SJSA1 (cell line): ENCODE results near the gene XCR1. TPM values are rescaled to one million over a fixed set of nuclear protein-coding genes. Genes with fewer than 3 reads are reported as not detected.

Experiments
- DNase-seq, 2 experiments: peaks; one replicate each; pipeline ENCODE4 v3.0.0-alpha.2; 2015 to 2020; ENCODE audit warnings: low spot score in 2 of 2, low read depth in 1 of 2
- H3K27ac ChIP-seq: fragments of 250-450 bp; sonication (Bioruptor Pico); 2 replicates; pipeline ENCODE4 v1.5.1; 2020; ENCODE audit warnings: mild to moderate bottlenecking, moderate library complexity
- H3K27me3 ChIP-seq: fragments of 250-450 bp; sonication (Bioruptor Pico); replicated peaks from 2 replicates; pipeline ENCODE4 v1.5.1; 2020; ENCODE audit warnings: mild to moderate bottlenecking, moderate library complexity
- H3K36me3 ChIP-seq: fragments of 250-450 bp; sonication (Bioruptor Pico); 2 replicates; pipeline ENCODE4 v1.5.1; 2020; ENCODE audit warnings: mild to moderate bottlenecking
- H3K4me1 ChIP-seq: fragments of 250-450 bp; sonication (Bioruptor Pico); replicated peaks from 2 replicates; pipeline ENCODE4 v1.6.1; 2021; ENCODE audit warnings: mild to moderate bottlenecking
- H3K4me3 ChIP-seq: fragments of 250-450 bp; sonication (Bioruptor Pico); 2 replicates; pipeline ENCODE4 v1.5.1; 2020; ENCODE audit warnings: mild to moderate bottlenecking
- H3K9me3 ChIP-seq: fragments of 250-450 bp; sonication (Bioruptor Pico); replicated peaks from 2 replicates; pipeline ENCODE4 v1.5.1; 2020; ENCODE audit warnings: mild to moderate bottlenecking
- total RNA-seq: library from RNA; depleted of rRNA; stranded (reverse); fragments of >200 nt; shearing (Covaris generic); gene quantifications from 2 replicates; pipeline ENCODE4 v1.2.3, GENCODE V29; 2014

The XCR1 gene
- total RNA-seq, 1 experiment from 2014 or later, result not detected

DNA sequence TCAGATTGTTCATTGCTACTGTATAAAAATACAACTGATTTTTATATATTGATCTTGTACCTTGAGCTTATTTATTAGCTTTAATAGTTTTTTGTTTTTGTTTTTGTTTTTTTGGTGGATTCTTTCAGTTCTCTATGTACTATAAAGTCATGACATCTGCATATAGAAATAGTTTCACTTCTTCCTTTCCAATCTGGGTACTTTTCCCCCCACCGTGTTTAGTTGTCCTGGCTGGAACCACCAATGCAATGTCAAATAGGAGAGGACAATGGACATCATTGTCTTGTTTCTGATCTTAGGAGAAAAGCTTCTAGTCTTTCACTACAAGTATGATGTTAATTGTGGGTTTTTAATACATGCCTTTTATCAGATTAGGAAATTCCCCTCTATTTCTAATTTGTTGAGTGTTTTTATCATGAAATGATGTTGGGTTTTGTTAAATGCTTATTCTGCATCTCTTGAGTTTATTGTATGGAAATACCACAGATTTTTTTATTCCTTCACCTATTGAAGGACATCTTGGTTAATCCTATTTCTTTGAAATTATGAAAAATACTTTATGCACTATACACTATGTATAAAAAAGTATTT lies 2.8 kb upstream of the XCR1 start:
- no peak overlapping the region for H3K27ac ChIP-seq
- no peaks in the 10 kb centered on the region for H3K36me3 ChIP-seq
- DNase-seq, result no peak
- no peaks in the 10 kb centered on the region for H3K27me3 ChIP-seq
- 0 out of 2 replicates have a peak, but pooled peaks cover 3% of the 10 kb centered on the region for H3K9me3 ChIP-seq
- no peak overlapping the region for H3K4me3 ChIP-seq
- no peaks in the 10 kb centered on the region for H3K4me1 ChIP-seq

DNA sequence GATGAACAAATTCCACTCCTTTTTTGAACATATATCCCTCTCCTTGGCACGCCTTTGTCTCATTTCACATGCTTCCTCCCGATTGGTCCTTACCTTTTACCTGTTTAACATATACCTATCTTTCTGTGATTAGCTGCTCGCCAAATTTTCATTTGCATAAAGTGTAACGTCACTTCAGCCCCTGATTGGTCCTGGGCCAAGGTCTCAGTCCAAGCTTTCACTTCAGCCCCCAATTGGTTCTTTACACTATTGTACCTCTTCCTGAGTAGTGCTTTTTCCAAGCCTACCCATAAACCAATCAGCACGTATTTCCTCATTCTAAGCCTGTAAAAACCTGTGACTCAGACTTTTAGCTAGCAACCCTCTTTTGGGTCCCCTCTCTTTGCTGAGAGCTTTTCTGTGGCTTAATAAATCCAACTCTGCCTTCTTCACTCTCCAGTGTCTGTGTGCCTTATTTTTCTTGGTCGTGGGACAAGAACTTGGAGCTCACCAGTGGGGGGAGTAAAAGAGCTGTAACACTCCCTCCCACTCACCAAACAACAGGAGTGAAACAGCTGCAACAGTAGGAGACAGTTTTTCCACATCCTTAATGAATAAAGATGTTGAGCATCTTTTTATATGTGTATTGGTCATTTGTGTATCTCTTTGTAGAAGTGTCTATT lies 584 bp upstream of the XCR1 start:
- DNase-seq, result no peak
- Histone ChIP-seq H3K4me1 (no peaks in the 10 kb centered on the region), H3K27ac (no peak overlapping the region), H3K9me3 (0 out of 2 replicates have a peak, but pooled peaks cover 3% of the 10 kb centered on the region), H3K4me3 (no peak overlapping the region), H3K27me3 (no peaks in the 10 kb centered on the region), H3K36me3 (no peaks in the 10 kb centered on the region)

DNA sequence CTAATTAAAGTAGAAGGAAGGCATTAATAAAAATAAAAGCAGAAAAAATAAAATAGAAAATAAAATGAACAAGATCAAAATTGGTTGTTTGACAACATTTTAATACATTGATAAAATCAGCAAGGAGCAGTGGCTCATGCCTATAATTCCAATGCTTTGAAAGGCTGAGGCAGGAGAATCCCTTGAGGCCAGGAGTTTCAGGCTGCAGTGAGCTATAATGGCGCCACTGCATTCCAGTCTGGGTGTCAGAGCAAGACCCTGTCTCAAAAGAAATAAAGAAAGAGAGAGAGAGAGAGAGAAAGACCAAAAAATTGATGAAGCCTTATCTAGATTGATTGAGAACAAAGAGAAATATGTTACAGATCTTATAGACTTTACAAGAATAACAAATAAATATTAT lies 2.1 kb downstream of the XCR1 start:
- Histone ChIP-seq H3K4me3 (no peak overlapping the region), H3K27ac (no peak overlapping the region), H3K36me3 (no peaks in the 10 kb centered on the region), H3K9me3 (0 out of 2 replicates have a peak, but pooled peaks cover 3% of the 10 kb centered on the region), H3K4me1 (no peaks in the 10 kb centered on the region), H3K27me3 (no peaks in the 10 kb centered on the region)
- DNase-seq, result no peak

DNA sequence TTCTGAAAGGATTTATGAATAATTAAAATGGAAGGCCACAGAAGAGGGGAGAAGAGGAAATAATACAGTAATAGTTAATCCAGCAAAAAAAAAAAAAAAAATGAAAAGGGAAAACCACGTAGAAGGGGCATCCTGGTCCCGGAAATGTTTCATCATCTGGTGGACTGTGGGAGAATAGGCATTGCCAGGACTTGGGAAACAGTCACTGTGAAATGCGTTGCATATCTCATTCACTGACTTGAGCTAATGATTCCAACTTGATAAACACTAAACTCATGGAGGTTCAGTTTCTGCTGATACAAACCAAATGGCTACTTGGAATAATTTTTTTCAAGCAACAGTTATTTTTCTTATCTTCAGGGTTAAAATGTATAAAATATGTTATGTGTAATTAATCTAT lies 3.2 kb downstream of the XCR1 start:
- no peak overlapping the region for H3K4me3 ChIP-seq
- H3K27me3 ChIP-seq, result no peaks in the 10 kb centered on the region
- H3K36me3 ChIP-seq, result no peaks in the 10 kb centered on the region
- 0 out of 2 replicates have a peak, but pooled peaks cover 3% of the 10 kb centered on the region for H3K9me3 ChIP-seq
- no peak overlapping the region for H3K27ac ChIP-seq
- DNase-seq, result no peak
- H3K4me1 ChIP-seq, result no peaks in the 10 kb centered on the region

DNA sequence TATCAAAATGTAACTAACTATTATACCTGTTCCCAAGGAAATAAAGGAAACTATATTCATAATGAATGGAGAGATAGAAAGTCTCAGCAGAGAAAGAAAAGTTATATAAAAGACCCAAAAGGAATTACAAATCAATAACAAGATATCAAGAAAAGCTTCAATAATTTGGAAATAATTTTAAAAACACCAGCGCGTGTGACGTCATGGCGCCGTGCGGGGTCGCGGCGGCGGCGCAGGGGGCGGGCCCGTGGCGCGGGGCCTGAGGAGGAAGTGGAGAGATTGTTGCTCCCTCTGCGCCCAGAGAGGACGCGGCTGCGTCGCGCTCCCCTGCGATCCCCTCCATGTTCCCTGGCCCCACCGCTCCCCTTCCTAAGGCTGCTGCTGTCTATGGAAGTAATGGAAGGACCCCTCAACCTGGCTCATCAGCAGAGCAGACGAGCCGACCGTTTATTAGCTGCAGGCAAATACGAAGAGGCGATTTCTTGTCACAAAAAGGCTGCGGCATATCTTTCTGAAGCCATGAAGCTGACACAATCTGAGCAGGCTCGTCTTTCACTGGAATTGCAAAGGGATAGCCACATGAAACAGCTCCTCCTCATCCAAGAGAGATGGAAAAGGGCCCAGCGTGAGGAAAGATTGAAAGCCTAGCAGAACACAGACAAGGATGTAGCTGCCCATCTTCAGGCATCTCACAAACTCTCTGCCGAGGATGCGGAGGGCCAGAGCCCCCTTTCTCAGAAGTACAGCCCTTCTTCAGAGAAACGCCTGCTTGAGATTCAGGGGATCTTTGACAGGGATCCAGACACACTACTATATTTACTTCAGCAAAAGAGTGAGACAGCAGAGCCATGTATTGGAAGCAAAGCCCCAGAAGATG lies 4.1 kb downstream of the XCR1 start:
- Histone ChIP-seq H3K9me3 (0 out of 2 replicates have a peak, but pooled peaks cover 3% of the 10 kb centered on the region), H3K27me3 (no peaks in the 10 kb centered on the region), H3K36me3 (no peaks in the 10 kb centered on the region), H3K27ac (no peak overlapping the region), H3K4me1 (no peaks in the 10 kb centered on the region), H3K4me3 (no peak overlapping the region)
- DNase-seq, result no peak

DNA sequence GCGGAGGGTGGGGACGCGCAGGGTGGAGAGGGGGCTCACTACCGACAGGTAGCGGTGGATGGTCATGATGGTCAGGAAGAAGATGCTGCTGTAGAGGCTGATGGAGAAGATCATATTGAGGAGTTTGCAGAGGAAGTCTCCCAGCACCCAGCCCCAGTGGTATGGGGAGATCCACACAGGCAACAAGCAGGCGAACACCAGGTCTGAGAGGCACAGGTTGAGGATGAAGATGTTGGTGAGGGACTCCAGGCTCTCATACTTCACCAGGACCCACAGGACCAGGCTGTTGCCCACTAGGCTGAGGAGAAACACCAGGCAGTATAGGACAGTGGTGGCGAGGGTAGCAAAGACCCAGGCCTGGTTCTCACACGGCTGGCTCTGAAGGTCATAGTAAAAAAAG lies 5.8 kb downstream of the XCR1 start:
- no peak for DNase-seq
- Histone ChIP-seq H3K27me3 (no peaks in the 10 kb centered on the region), H3K4me1 (no peaks in the 10 kb centered on the region), H3K9me3 (no peaks in the 10 kb centered on the region), H3K4me3 (no peak overlapping the region), H3K27ac (no peak overlapping the region), H3K36me3 (no peaks in the 10 kb centered on the region)

DNA sequence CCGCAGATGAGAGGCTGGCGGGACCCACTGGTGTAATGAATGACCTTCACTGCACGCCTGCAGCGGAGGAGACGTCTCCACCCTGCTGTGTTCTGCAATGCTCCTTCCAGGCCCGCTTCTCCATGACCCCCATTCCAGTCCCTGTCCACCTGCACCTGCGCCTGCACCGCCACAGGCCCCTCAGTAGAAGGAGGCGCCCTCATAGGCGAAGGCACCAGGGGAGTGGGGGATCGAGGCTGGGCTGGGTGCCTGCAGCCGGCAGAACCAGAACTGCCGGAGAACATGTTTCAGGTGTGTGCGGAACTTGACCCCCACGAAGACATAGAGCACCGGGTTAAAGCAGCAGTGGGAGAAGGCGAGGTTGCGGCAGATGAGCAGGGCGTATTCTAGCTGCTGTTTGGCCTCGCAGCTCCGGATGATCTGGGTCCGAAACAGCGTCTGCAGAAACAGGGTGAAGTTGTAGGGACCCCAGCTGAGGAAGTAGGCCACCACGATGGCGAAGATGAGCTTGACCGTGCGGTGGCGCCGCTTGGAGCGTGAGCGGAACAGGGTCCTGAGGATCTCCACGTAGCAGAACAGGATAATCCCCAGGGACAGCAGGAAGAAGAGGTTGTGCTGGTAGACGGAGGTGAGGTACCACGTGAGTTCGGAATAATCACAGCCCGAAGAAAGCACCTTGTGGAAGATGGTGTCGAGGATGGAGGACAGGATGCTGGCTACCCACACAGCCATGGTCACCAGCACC lies 6.3 kb downstream of the XCR1 start:
- H3K27me3 ChIP-seq, result no peaks in the 10 kb centered on the region

DNA sequence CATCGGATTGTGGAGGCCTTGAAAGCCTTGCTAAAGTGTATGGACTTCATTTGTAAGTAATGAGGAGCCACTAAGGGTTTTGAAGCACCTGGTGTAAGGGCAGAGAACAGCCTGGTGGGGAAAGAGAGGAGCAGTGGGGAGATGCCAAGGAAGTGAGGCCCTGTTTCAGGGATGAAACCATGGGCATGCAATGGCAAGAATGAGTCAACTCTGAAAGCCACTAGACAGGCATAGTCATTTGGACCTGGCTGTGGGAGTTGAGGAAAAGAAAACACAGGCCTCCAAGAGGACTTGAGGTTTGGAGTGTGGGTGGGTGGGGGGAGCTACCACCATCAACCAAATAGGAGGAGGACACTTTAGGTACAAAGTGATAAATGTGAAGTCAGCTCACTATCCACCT lies 7.6 kb downstream of the XCR1 start:
- H3K27me3 ChIP-seq, result no peaks in the 10 kb centered on the region
- DNase-seq, result no peak

More for the DNA sequence above, 6.3 kb downstream of the XCR1 start:
- H3K4me3 ChIP-seq, result no peak overlapping the region
- H3K36me3 ChIP-seq, result no peaks in the 10 kb centered on the region
- H3K9me3 ChIP-seq, result no peaks in the 10 kb centered on the region
- no peak for DNase-seq
- H3K27ac ChIP-seq, result no peak overlapping the region
- no peaks in the 10 kb centered on the region for H3K4me1 ChIP-seq

DNA sequence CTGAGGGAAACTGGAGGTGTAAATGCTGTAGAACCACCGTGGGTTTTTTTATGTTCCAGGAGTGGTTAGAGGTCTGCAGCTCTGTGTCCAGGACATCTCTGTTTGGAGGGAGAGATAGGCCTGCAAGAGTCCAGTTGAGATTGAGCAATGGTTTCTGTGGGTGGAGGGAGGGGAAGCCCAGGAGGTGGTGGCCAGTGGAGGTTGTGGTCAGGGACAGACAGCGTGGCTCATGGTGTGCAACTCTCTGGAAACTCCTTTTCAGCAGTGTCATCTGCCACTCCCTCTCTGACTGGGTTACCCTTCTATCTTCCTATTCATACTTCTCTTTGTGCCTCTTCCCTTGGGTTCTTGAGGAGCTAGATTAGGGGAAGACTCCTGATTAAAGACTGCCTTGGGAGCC lies 9.6 kb downstream of the XCR1 start:
- Histone ChIP-seq H3K27ac (no peak overlapping the region), H3K9me3 (no peaks in the 10 kb centered on the region), H3K27me3 (no peaks in the 10 kb centered on the region), H3K36me3 (no peaks in the 10 kb centered on the region), H3K4me1 (no peaks in the 10 kb centered on the region), H3K4me3 (no peak overlapping the region)
- DNase-seq, result no peak

More for the DNA sequence above, 7.6 kb downstream of the XCR1 start:
- no peaks in the 10 kb centered on the region for H3K9me3 ChIP-seq
- H3K27ac ChIP-seq, result no peak overlapping the region
- H3K4me1 ChIP-seq, result no peaks in the 10 kb centered on the region
- H3K36me3 ChIP-seq, result no peaks in the 10 kb centered on the region
- no peak overlapping the region for H3K4me3 ChIP-seq

DNA sequence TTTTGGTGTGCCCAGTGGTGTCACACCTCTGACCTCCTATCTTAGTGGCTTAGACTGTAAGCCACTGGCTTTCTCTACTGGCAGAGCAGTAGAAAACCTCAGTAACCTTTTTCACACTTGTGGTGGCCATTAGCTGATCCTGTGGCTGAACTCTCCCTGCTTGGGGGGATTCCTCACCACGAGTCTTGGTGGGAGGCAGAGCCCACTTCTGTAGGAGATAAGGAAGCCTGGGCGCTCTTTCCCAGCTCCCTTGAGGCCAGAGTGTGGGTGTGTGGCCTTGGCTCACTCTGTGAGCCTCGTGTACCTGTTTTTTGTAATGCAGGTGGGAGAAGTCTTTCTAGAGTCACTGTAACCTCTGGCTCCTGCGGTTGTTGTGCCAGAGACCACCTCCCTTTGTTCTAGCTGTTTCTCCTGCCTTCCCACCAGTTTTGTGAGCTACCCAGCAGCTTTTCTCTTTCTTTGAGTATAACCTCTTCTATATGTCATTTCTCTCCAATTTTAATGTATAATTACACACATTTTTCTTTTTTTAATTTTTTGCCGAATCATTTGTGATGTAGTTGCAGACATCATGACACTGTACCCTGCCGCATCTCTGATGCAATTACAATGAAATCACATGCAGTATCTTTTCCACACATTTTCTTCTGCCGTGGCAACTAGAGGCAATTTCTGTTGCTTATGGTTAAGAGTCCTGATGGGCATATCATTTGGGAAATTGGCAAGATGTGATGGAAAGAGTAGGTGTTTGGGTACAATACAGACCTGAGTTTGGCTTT lies 13.8 kb downstream of the XCR1 start:
- no peaks in the 10 kb centered on the region for H3K4me1 ChIP-seq
- DNase-seq, result no peak
- H3K4me3 ChIP-seq, result no peak overlapping the region
- no peaks in the 10 kb centered on the region for H3K27me3 ChIP-seq
- H3K36me3 ChIP-seq, result no peaks in the 10 kb centered on the region
- H3K9me3 ChIP-seq, result no peaks in the 10 kb centered on the region
- no peak overlapping the region for H3K27ac ChIP-seq

DNA sequence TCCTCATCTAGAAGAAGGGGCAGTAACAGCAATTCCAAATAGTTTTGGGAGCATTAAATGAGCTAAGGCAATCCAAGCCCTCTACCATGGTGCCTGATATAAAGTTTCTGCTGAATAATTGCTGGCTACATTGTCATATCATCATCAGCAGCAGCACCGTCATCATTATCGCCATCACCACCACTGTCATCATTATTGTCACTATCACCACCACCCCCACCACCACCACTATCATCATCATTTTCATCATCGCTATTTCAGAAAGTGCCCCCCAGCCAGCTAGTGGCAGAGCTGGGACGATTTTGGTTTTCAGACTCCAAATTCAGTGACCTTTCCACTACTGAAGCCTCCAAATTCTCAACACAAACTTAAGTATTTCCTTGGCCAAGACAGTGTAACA lies 15.0 kb downstream of the XCR1 start:
- H3K9me3 ChIP-seq, result no peaks in the 10 kb centered on the region
- no peaks in the 10 kb centered on the region for H3K36me3 ChIP-seq
- no peak overlapping the region for H3K4me3 ChIP-seq
- DNase-seq, result no peak
- H3K27me3 ChIP-seq, result no peaks in the 10 kb centered on the region
- no peak overlapping the region for H3K27ac ChIP-seq
- H3K4me1 ChIP-seq, result no peaks in the 10 kb centered on the region

DNA sequence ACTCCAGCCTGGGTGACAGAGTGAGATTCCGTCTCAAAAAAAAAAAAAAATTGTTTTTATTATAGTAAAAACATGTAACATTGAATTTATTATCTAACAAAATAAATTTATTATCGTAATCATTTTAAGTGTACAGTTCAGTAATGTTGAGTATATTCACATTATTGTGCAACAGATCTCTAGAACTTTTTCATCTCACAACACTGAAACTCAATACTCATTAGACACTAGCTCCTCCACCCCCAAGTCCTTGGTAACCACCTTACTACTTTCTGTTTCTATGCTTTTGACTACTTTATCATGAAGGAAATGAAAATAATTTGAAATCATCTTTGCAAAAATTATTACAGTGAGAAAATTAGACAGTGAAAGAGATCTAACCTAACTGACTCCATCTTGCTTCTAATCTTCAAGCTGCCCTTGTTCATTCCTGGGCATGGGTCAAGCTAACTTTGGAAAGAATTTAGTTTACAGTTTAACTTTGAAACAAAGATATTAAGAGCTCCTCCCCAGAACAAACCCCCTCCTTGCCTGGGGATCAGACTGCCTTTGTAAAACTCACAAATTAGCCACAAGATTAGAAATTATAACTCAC lies 16.7 kb downstream of the XCR1 start:
- no peaks in the 10 kb centered on the region for H3K27me3 ChIP-seq

DNA sequence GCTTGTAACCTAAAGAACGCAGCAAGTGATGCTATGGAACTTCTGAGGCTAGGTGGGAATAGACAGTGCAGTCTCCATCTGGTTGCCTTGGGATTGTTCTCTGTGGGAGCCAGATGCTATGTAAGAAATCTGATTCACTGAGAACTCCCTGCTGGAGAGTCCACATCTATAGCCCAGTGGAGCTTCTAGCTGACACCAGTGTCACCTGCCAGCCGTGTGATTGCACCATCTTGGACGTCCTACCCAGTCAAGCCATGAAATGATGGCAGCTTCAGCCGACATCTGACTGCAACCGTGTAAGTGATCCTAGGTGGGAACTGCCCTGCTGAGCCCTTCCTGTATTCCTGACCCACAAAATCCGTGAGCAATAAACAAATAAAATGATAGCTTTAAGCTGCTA lies 19.2 kb downstream of the XCR1 start:
- no peaks in the 10 kb centered on the region for H3K4me1 ChIP-seq
- H3K4me3 ChIP-seq, result no peak overlapping the region
- no peaks in the 10 kb centered on the region for H3K27me3 ChIP-seq
- H3K9me3 ChIP-seq, result no peaks in the 10 kb centered on the region
- no peak for DNase-seq
- no peak overlapping the region for H3K27ac ChIP-seq
- no peaks in the 10 kb centered on the region for H3K36me3 ChIP-seq

More for the DNA sequence above, 16.7 kb downstream of the XCR1 start:
- no peaks in the 10 kb centered on the region for H3K36me3 ChIP-seq
- no peak overlapping the region for H3K27ac ChIP-seq
- H3K4me3 ChIP-seq, result no peak overlapping the region
- no peak for DNase-seq
- no peaks in the 10 kb centered on the region for H3K9me3 ChIP-seq
- H3K4me1 ChIP-seq, result no peaks in the 10 kb centered on the region
